GM19438 (cell line): ENCODE measurements around the gene PLXDC2.
A peak's percentile ranks its signal among the peaks of the same experiment; 100 is the strongest.

Source experiments
- ATAC-seq: cut with Tn5 transposase; IDR thresholded peaks from one replicate; pipeline ENCODE4 v1.9.1; 2021; ENCODE audit warnings: low read depth; ENCODE audit not compliant: unreplicated experiment

The PLXDC2 gene

GRCh38 chr10:19904202-19904661 is 88.0 kb downstream of the PLXDC2 start:
- peak; percentile 76 for ATAC-seq

- ATAC-seq, result no peak
Measured at GRCh38 chr10:19906108-19906791, 90.0 kb downstream of the PLXDC2 start.

DNA sequence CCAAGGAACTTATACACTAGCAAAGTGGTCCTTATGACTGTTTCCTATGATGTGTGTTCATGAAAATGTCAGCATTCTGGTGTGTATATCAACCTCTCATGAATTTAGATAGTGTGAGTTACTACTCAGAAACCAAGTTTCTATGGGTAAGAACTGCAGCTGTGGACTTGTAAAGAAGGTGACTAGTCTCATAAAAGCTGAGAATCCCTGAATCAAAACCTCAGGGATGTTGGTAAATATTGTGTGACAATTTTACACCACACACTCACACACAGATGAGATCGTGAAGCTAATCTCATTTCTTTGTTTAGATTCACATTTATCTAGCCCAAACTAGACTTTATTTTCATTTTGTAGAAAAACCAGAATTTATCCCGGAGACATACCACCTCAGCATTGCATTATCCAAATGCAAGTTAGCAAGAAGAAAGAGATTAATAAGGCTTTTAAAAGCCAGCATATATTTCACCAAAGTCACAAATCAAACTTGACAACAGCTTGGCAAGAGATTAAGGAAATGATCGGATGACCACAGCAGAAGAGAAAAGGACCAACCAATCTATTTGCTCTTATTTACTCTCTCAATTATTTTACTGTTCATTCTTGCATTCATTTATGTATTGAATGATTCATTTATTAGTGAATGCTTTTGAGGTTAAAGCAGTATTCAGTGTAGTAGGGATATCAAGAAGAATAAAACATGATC is 92.9 kb downstream of the PLXDC2 start:
- no peak for ATAC-seq

DNA sequence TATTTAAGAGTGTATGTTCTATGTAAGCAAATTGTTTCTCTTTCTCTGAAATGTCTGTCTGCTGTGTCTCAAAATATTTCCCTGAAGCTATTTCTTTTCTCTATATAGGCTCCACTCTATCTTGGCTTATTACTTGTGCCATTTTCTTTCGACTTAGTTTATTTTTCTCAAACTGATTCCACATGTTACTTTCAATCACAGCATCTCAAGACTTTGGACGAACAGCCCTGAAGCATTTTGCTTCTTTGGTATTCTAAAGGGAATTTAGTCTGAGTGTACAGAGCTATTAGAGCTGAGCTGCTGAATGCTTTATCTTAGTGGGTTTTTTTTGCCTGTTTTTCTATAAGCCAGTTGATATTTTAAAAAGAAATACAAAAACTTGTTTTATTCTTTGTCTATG is 95.7 kb downstream of the PLXDC2 start:
- ATAC-seq, result no peak

DNA sequence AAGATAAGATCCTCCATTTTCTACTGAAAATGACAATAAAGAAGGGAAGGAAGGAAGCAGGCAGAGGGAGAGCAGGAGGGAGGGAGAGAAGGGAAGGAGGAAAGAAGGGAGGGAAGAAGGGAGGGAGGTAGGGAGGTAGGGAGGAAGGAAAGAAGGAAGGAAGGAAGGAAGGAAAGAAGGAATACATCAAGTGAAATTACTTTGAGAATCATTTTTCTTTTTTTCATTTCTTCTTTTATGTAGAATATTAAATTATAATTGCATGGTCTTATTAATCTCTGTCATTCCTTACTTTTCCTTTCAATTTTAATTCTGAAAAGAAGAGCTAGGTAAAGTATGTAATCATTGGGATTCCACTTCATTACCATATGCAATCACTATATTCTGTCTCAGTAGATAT is 97.8 kb downstream of the PLXDC2 start:
- no peak for ATAC-seq

- no peak for ATAC-seq
Measured at GRCh38 chr10:19915125-19915524, 98.9 kb downstream of the PLXDC2 start.

GRCh38 chr10:19915816-19916215 is 99.6 kb downstream of the PLXDC2 start:
- ATAC-seq, result no peak

DNA sequence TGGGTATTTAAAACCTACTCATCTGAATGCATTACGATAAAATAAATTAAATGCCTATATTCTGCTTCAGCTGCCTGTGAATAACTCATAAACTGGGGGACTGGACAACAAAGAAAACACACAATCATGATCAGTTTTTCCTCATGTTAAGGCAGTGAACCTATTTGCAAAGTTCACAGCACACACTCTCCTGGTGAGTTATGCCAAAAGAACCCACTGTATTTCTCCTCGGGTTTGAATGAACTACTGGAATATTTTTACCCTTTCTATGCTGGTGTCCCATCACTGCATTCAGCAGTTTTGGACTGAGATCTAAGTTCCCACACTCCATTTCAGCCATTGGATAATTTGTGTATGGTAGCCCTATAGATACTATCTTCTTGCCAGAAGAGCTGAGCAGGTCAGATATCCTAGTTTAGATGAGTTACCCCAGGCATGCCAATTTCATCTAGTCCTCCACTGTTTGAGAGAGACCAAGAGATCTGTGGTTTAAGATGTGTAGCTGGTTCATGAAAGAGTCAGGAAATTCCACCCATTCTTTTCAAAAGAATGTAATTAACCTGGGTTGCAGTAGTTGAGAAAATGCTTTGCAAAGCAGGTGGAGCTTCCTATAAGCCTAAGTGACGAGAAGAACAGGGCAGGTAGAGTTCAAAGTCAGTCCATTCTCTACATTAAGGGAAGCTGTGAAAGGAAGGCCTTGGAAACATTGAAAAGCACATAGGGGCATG is 101.7 kb downstream of the PLXDC2 start:
- no peak for ATAC-seq

DNA sequence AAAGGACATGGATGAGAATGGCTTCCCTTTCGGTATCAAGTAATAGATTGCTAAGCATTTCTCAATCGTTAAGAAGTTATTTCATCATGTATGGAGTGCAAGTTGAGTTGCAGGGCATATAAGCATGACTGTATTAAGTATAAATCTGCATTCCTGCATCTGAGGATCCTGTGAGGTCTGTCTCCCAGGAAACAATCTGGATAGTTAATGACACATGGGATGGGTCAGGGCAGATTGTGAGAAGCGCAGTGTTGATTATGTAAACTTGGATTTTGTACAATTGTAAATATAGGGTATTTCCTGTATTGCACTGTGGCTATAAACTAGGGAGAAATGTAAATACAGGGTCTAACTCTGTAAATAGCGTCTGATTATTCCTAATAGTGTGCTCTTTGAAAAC is 102.6 kb downstream of the PLXDC2 start:
- ATAC-seq, result no peak

DNA sequence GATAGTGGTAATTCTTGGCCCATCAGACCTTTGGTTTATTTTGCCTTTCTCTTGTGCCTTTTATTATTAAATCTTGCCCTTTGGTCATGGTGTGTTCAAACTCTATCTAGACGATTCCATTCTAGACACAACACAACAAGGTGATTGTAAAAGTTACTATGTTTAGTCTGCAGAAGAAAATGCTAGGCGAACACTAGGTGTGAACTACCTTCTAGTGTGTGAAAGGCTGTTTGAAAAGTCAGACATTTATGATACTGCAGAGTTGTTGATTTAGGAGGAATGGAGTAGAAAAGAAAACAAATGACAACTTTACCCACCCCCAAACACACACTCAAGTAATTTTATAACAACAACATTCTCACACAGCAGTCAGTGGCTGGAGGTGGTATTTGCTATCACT is 103.4 kb downstream of the PLXDC2 start:
- ATAC-seq, result no peak

DNA sequence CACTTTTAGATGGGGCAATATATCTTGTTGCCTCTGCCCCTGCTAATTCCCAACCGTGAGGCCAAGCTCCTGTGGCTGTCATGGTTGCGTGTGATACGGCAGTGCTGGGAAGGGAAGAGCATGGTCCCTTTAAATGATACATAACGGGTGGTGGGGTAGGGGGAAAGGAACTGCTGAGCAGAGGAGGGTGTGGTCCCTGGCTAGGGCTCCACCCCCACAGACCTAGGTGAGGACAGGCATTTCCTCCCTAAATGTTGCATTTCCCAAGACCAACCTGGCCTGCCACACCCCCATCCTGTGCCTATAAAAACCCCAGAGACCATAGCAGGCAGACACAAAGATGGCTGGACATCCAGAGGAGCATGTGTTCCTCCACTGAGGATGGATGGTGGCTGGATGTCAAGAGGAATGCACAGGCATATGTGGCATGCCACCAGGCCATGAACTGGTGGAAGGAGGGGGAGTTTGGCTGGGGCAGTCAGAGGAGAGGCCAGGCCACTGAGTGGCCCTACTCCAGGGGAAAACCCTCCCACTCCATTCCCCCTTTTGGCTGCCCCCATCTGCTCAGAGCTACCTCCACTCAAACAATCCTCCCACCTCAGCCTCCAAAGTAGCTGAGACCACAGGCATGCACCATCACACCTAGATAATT is 104.0 kb downstream of the PLXDC2 start:
- ATAC-seq, result no peak

DNA sequence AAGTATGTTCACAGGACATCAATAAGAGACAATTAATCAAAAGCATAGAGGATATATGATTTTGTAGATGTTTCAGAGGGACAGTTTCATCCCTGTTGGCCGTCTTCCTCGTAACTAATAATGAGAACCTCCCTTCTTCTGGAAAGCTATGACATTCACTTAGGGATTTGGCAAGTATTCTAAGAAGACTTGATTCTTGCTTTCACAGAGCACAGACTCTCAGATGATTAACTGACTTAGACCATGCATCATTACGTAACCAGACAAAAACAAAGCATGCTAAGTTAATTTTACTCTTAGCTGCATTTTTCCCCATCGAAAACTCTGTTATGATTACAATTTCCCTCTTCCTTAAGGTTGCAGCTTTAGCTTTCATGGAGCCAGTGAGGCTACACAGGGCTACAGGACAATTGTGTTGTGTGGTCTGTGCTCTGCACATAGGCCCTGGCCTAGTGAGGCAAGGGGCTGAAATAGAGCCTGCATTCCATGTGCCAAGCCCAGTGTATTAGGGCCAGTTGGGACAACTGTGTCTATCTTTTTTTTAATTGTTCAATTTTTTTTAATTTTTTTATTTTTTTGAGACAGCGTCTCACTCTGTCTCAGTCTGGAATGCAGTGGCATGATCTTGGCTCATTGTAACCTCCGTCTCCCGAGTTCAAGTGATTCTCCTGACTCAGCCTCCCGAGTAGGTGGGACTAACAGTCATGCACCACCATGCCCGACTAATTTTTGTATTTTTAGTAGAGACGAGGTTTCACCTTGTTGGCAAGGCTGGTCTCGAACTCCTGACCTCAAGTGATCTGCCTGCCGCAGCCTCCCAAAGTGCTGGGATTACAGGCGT is 105.3 kb downstream of the PLXDC2 start:
- no peak for ATAC-seq

- no peak for ATAC-seq
Measured at GRCh38 chr10:19922236-19922963, 106.2 kb downstream of the PLXDC2 start.

- ATAC-seq, result no peak
Measured at GRCh38 chr10:19925064-19925463, 108.8 kb downstream of the PLXDC2 start.

GRCh38 chr10:19928936-19929335 is 112.7 kb downstream of the PLXDC2 start:
- ATAC-seq, result no peak

DNA sequence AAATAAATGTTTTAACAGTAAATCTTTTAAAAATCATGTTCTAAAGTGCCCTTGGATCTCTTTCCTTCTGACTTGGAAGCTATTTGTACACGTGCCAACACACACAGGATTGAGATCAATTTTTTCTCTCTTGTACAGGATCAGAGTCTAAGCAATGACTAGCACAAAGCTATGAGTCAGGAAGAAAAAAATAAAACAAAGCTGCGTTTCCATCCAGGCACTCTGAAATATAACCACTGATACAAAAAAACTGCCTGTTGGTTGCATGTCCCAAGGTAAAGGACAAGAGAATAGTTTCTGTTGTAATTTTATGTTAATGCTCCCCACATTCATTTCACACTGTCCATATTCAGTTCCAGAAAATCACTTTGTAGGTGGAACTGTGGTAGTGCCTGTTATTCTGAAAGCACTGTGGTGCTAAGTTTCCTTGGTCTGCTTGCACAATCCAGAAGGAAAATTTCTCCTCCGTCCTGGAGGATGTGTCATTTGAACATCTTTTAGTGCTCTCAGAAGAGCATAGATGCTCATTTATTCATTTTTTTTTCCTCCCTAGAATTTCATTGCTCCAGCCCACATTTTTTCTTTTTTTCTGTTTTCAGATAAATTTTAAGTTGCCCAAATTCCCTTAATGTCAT is 113.4 kb downstream of the PLXDC2 start:
- no peak for ATAC-seq

GRCh38 chr10:19930936-19931893 is 115.0 kb downstream of the PLXDC2 start:
- ATAC-seq, result no peak
